RWPE1 (cell line): ENCODE results near the gene CCBE1.

ENCODE experiments used
- CTCF ChIA-PET: fragments of 350-600 bp; sonication (Branson Sonifier 250); formaldehyde crosslinking; extraction: SDS; loops from one replicate; lab custom pipeline; 2021; lab: Yijun Ruan, JAX
- POLR2A ChIA-PET: fragments of 400-600 bp; formaldehyde crosslinking; extraction: SDS; loops from one replicate; lab custom pipeline; 2020; ENCODE audit warnings: antibody characterized with exemption; ENCODE audit not compliant: low non-redundant PET; lab: Yijun Ruan, JAX
- DNase-seq: peaks from one replicate; pipeline ENCODE4 v3.0.0; 2012; ENCODE audit warnings: low spot score
- H3K27ac ChIP-seq: fragments of 450-650 bp; 2 replicates; pipeline ENCODE4 v1.5.1; 2017
- CTCF ChIP-seq: fragments of 450-650 bp; conservative IDR thresholded peaks from 2 replicates; pipeline ENCODE4 v1.5.1; 2017; ENCODE audit warnings: low read depth, mild to moderate bottlenecking

Gene CCBE1

GRCh38 chr18:59539108-59539507, 158.1 kb downstream of the CCBE1 start:
- ChIA-PET POLR2A (no interaction called here), CTCF (no interaction called here)
- no peak overlapping the region for H3K27ac ChIP-seq
- DNase-seq: no peak
- TF ChIP-seq CTCF: no peak

GRCh38 chr18:59537579-59537978, 159.6 kb downstream of the CCBE1 start:
- TF ChIP-seq CTCF: no peak
- DNase-seq: no peak
- no peak overlapping the region for H3K27ac ChIP-seq
- ChIA-PET CTCF (no interaction called here), POLR2A (no interaction called here)

- no peak for DNase-seq
- no peak for TF ChIP-seq CTCF
- CTCF ChIA-PET: no interaction called here
- no peak overlapping the region for H3K27ac ChIP-seq
- POLR2A ChIA-PET: no interaction called here
These were observed 161.1 kb downstream of the CCBE1 start for GRCh38 chr18:59536166-59536565.

- H3K27ac ChIP-seq: no peak overlapping the region
- no peak for TF ChIP-seq CTCF
- no peak for DNase-seq
- POLR2A ChIA-PET: no interaction called here
- CTCF ChIA-PET: no interaction called here
These were observed 162.2 kb downstream of the CCBE1 start for GRCh38 chr18:59535055-59535454.

GRCh38 chr18:59528866-59529265, 168.4 kb downstream of the CCBE1 start:
- CTCF ChIA-PET: interaction anchor here (0.7 kb wide), 1 partner anchor 158 kb away, joined by 4 read pairs; no protein-coding TSS in a partner anchor

GRCh38 chr18:59520562-59521355, 176.5 kb downstream of the CCBE1 start:
- ChIA-PET POLR2A (no interaction called here), CTCF (interaction anchor here (0.6 kb wide), 1 partner anchor 28 kb away, joined by 4 read pairs; no protein-coding TSS in a partner anchor)
- no peak for TF ChIP-seq CTCF
- no peak for DNase-seq
- H3K27ac ChIP-seq: no peak overlapping the region

More at GRCh38 chr18:59528866-59529265, 168.4 kb downstream of the CCBE1 start:
- TF ChIP-seq CTCF: no peak
- POLR2A ChIA-PET: no interaction called here
- no peak for DNase-seq
- H3K27ac ChIP-seq: no peak overlapping the region
